K562 (cell line): ENCODE data around the gene PRPF6. TPM values are rescaled to one million over a fixed set of nuclear protein-coding genes. Genes with fewer than 3 reads are reported as not detected.

Source experiments
- ATAC-seq: fragments of 200-7000 bp; cut with Tn5 transposase; 3 replicates; pipeline ENCODE4 v1.9.1; 2020; ENCODE audit warnings: moderate library complexity
- BruUV-seq: library from RNA; stranded (reverse); fragments of 400-500 nt; replicated peaks from 2 replicates; lab custom pipeline; 2021; lab: Mats Ljungman, UMichigan
- CTCF ChIA-PET: fragments of 300-600 bp; formaldehyde crosslinking; extraction: SDS; loops from one replicate; lab custom pipeline; 2021; ENCODE audit warnings: low intra/inter-chr PET ratio; lab: Yijun Ruan, JAX
- POLR2A ChIA-PET: fragments of 300-600, 350-650 bp; sonication (Branson Sonifier 250); formaldehyde crosslinking; extraction: SDS; loops from one replicate; lab custom pipeline; 2021; ENCODE audit warnings: antibody characterized with exemption, inconsistent platforms; lab: Yijun Ruan, JAX
- DNase-seq, 4 experiments: peaks; one replicate each; pipeline versions ENCODE4 v3.0.0 to v3.0.0-alpha.2; 2011 to 2018; ENCODE audit warnings: low spot score in 3 of 4, mixed read lengths in 3 of 4; ENCODE audit errors: extremely low read depth in 1 of 4
- FAIRE-seq: peaks from 2 replicates; lab custom pipeline; 2011; peaks lifted over from hg19 to GRCh38; lab: Jason Lieb, UNC
- H2AFZ ChIP-seq: 2 replicates; pipeline ENCODE4 v1.6.0; 2011; ENCODE audit warnings: low read depth, low read length, control low read depth, inconsistent platforms
- H3K27ac ChIP-seq: fragments of 200-600 bp; 3 replicates; pipeline ENCODE4 v1.8.0; 2011; ENCODE audit warnings: low read depth, mild to moderate bottlenecking, control low read depth, inconsistent platforms, low read length, moderate library complexity, mixed read lengths; ENCODE audit errors: extremely low read depth
- H3K27me3 ChIP-seq, 2 experiments: fragments of 300-600 bp in 1 of 2; 2 replicates in 1 of 2; 3 replicates in 1 of 2; pipeline versions ENCODE4 v1.6.0 to v1.8.0; 2011; ENCODE audit warnings: inconsistent platforms in 2 of 2, low read length in 2 of 2, mild to moderate bottlenecking in 1 of 2, mixed read lengths in 1 of 2, moderate library complexity in 1 of 2; ENCODE audit not compliant: control insufficient read depth in 2 of 2, insufficient read depth in 2 of 2
- H3K36me3 ChIP-seq: fragments of 300-600 bp; 3 replicates; pipeline ENCODE4 v1.8.0; 2011; ENCODE audit warnings: mild to moderate bottlenecking, low read length, inconsistent platforms; ENCODE audit not compliant: control insufficient read depth, insufficient read depth
- H3K4me1 ChIP-seq, 2 experiments: fragments of 200-600 bp in 1 of 2; replicated peaks in 1 of 2; 2 replicates in 1 of 2; 3 replicates in 1 of 2; pipeline versions ENCODE4 v1.5.1 to v1.8.0; 2011; ENCODE audit warnings: inconsistent platforms in 2 of 2, low read length in 2 of 2, mild to moderate bottlenecking in 1 of 2, mixed read lengths in 1 of 2, moderate library complexity in 1 of 2; ENCODE audit not compliant: control insufficient read depth in 2 of 2, insufficient read depth in 2 of 2
- H3K4me2 ChIP-seq: 2 replicates; pipeline ENCODE4 v1.6.1; 2011; ENCODE audit warnings: low read length, control low read depth, inconsistent platforms, mixed read lengths; ENCODE audit not compliant: insufficient read depth
- H3K4me3 ChIP-seq: fragments of 200-600 bp; sonication (generic), shearing (Covaris generic); 2 replicates; pipeline ENCODE4 v1.5.1; 2016; ENCODE audit warnings: control low read depth, inconsistent platforms
- H3K79me2 ChIP-seq: fragments of 200-600 bp; 3 replicates; pipeline ENCODE4 v1.8.0; 2011; ENCODE audit warnings: low read length, inconsistent platforms; ENCODE audit not compliant: control insufficient read depth, insufficient read depth
- H3K9ac ChIP-seq, 2 experiments: 2 replicates each; pipeline versions ENCODE4 v1.6.0 to v1.6.1; 2011; ENCODE audit warnings: low read depth in 2 of 2, low read length in 2 of 2, control low read depth in 1 of 2, inconsistent platforms in 1 of 2, mild to moderate bottlenecking in 1 of 2, mixed read lengths in 1 of 2; ENCODE audit not compliant: insufficient read depth in 1 of 2
- H3K9me1 ChIP-seq: one replicate; pipeline ENCODE4 v1.6.0; 2011; ENCODE audit warnings: inconsistent platforms, mild to moderate bottlenecking, low read length, moderate library complexity; ENCODE audit not compliant: control insufficient read depth, insufficient read depth
- H3K9me3 ChIP-seq: replicated peaks from 2 replicates; pipeline ENCODE4 v1.5.1; 2011; ENCODE audit warnings: low read depth, low read length, inconsistent platforms; ENCODE audit not compliant: control insufficient read depth, insufficient read depth
- H4K20me1 ChIP-seq: replicated peaks from 2 replicates; pipeline ENCODE4 v1.6.1; 2011; ENCODE audit warnings: low read length, inconsistent platforms, mixed read lengths; ENCODE audit not compliant: control insufficient read depth, insufficient read depth
- CEBPB ChIP-seq: fragments of 450-650 bp; IDR thresholded peaks from 2 replicates; pipeline ENCODE4 v1.6.1; 2016; ENCODE audit warnings: missing genetic modification characterization, missing compliant biosample characterization
- CHD2 ChIP-seq: IDR thresholded peaks from 2 replicates; pipeline ENCODE4 v1.6.1; 2011; ENCODE audit warnings: low read depth, low read length
- RHOXF2B ChIP-seq: fragments of 250-450 bp; sonication (Bioruptor Pico); conservative IDR thresholded peaks from 2 replicates; pipeline ENCODE4 v1.5.1; 2021
- ZBTB26 ChIP-seq: fragments of 450-650 bp; formaldehyde crosslinking; IDR thresholded peaks from 2 replicates; pipeline ENCODE4 v1.4.0; 2022; ENCODE audit warnings: missing genetic modification characterization
- ZNF184 ChIP-seq: sonication (generic); formaldehyde crosslinking; IDR thresholded peaks from 2 replicates; pipeline ENCODE4 v1.5.0; 2020; ENCODE audit warnings: missing genetic modification reagents
- ZNF280A ChIP-seq: fragments of 450-650 bp; IDR thresholded peaks from 2 replicates; pipeline ENCODE4 v1.6.1; 2018; ENCODE audit warnings: mild to moderate bottlenecking, low read depth; ENCODE audit not compliant: partially characterized antibody
- ZNF780A ChIP-seq: fragments of 250-450 bp; sonication (Bioruptor Pico); IDR thresholded peaks from 2 replicates; pipeline ENCODE4 v1.5.0; 2021; ENCODE audit warnings: mild to moderate bottlenecking
- WGBS: fragments of 100-300 bp; shearing (Covaris generic); methylation state at CpG from one replicate; pipeline ENCODE4 v1.1.6; 2016; ENCODE audit warnings: low coverage, mixed read lengths; ENCODE audit not compliant: insufficient coverage; ENCODE audit errors: missing lambda C conversion rate; 5-methylcytosine and 5-hydroxymethylcytosine counted together
- in situ Hi-C: fragments of 300-500 bp; cut with MboI; formaldehyde crosslinking; loops from 4 replicates; pipeline ENCODE4 v1.15.0; 2018; ENCODE audit warnings: inconsistent platforms, mixed read lengths
- intact Hi-C: fragments of 100-400 bp; cut with micrococcal nuclease; formaldehyde crosslinking; loops from 2 replicates; pipeline ENCODE4 v1.14.2; 2022
- polyA plus RNA-seq, 8 experiments: library from polyadenylated mRNA; depleted of rRNA in 4 of 8; stranded (reverse) in 5 of 8; unstranded in 3 of 8; fragments of >200 nt; fragmentation: Nextera tagmentation in 2 of 8; fragmentation: Illumina TruSeq in 1 of 8; extraction: Ambion mirVana in 2 of 8; extraction: Trizol in 1 of 8; gene quantifications; 2 replicates each; pipeline versions ENCODE4 v1.2.1 to v1.2.3, GENCODE V29; 2011 to 2014; ENCODE audit warnings: inconsistent platforms in 1 of 8, missing spikeins in 1 of 8
- total RNA-seq, 7 experiments: library from RNA; depleted of rRNA in 6 of 7; stranded (reverse); fragments of >200 nt in 6 of 7; fragmentation: Illumina TruSeq in 2 of 7; extraction: Trizol in 2 of 7; gene quantifications; 2 replicates each; pipeline versions ENCODE4 v1.2.1 to v1.2.3, GENCODE V29; 2011 to 2021; ENCODE audit warnings: low replicate concordance in 1 of 7

PRPF6 gene
- total and polyA plus RNA-seq, 9 of the 15 experiments (the other 6 are each of a cell fraction or from before 2014, with no cell fraction given): 4.2 to 83.2 (median 59.9) TPM

GRCh38 chr20:64074184-64074789, 93.4 kb downstream of the PRPF6 start:
- no peak for TF ChIP-seq CHD2
- TF ChIP-seq ZNF184: no peak
- TF ChIP-seq ZNF780A (CRISPR knock-in tag): no peak
- TF ChIP-seq CEBPB (tag): no peak
- no peak for TF ChIP-seq ZNF280A
- TF ChIP-seq RHOXF2B (CRISPR knock-in tag): no peak
- TF ChIP-seq ZBTB26 (CRISPR knock-in tag): no peak
- TF ChIP-seq, all 486 proteins: peak for 0
- no peak overlapping the region for H3K4me2 ChIP-seq
- no peaks in the 10 kb centered on the region for H3K27me3 ChIP-seq
- BruUV-seq: no TSS peak
- CTCF ChIA-PET: no interaction called here
- H3K4me1 ChIP-seq: peaks cover 13 to 83% of the 10 kb centered on the region in 2 experiments; a peak in 4 of 5 replicates
- no peaks in the 10 kb centered on the region for H4K20me1 ChIP-seq
- H3K79me2 ChIP-seq: peaks cover 10% of the 10 kb centered on the region; the same call in 2 of the 3 replicates
- no peak overlapping the region for H3K4me3 ChIP-seq
- intact Hi-C loops: no loop called here
- peak overlapping the region in 1 of 2 experiments; percentile 68; a peak in 2 of 4 replicates for H3K9ac ChIP-seq
- WGBS: 87% methylated on average over 18 of the region's 28 CpGs
- H3K9me1 ChIP-seq: no peaks in the 10 kb centered on the region
- DNase-seq (no peak), ATAC-seq (no peak), FAIRE-seq (no peak)
- H2AFZ ChIP-seq: no peak overlapping the region
- in situ Hi-C loops: no loop called here
- H3K36me3 ChIP-seq: peaks cover 8% of the 10 kb centered on the region; the same call in 1 of the 3 replicates
- POLR2A ChIA-PET: interaction anchor here (0.9 to 1.5 kb wide), 3 partner anchors 8 to 14 kb away, joined by 3 to 4 read pairs (median 4); no protein-coding TSS in a partner anchor
- H3K9me3 ChIP-seq: no peaks in the 10 kb centered on the region
- no peak overlapping the region for H3K27ac ChIP-seq
